K562 treated with DMSO at 1 percent for 4 hours (cell line): ENCODE measurements around the gene CDKN1C. TPM values are rescaled to one million over a fixed set of nuclear protein-coding genes. Genes with fewer than 3 reads are reported as not detected.

ENCODE experiments used
- total RNA-seq: library from RNA; unstranded; fragments of 300-600 nt; gene quantifications from 2 replicates; pipeline ENCODE4 v1.2.3, GENCODE V29; 2022; ENCODE audit not compliant: insufficient read depth

Gene CDKN1C
- total RNA-seq, result 15.1 and 15.4 TPM in 2 replicates

DNA sequence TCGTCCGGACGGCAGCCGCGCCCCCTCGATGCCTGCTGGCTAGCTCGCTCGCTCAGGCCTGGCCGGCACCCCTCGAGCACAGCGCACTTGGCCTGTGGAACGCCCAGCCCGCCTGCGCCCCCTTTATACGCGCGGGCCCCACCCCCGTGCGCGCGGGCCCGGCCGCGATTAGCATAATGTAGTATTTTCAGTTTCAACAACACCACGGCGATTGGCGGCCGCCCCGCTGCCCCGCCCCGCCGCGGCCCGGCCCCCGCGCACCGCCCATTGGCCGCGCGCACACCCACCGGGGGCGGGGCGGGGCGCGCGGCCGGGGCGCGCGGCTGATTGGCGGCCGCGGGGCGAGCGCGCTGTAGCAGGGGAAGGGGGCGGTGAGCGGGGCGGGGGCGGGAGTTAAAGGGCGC lies at the start of gene CDKN1C:
Gene CDKN1C, minus strand, starts transcription at position 98 of the 404 bp plus-strand sequence. CDS start 319 bp downstream, outside the sequence.

GRCh38 chr11:2928605-2929530 lies 43.3 kb upstream of the CDKN1C start, which contains the start of gene PHLDA2:
TSS of gene PHLDA2 (minus strand) at chr11:2929420. CDS start at chr11:2929364, 56 bp downstream.

Other genes starting within 250 kb of the CDKN1C start
- gene KCNQ1OT1, start 185.8 kb downstream of the CDKN1C start, total RNA-seq, result 0.14 and 0.23 TPM in 2 replicates
- gene PHLDA2, start 43.6 kb upstream of the CDKN1C start, total RNA-seq, result 49.7 and 53.1 TPM in 2 replicates
- gene NAP1L4, start 106.6 kb upstream of the CDKN1C start, total RNA-seq, result 89.8 and 102 TPM in 2 replicates
- gene CARS1, start 171.6 kb upstream of the CDKN1C start, total RNA-seq, result 153 and 162 TPM in 2 replicates